ENCODE data around the gene NCAN. TPM values are rescaled to one million over a fixed set of nuclear protein-coding genes. Genes with fewer than 3 reads are reported as not detected.

Gene NCAN
- total and polyA plus RNA-seq, 2 of the 13 experiments (the other 11 are each of a cell fraction or from before 2014, with no cell fraction given), result not detected

DNA sequence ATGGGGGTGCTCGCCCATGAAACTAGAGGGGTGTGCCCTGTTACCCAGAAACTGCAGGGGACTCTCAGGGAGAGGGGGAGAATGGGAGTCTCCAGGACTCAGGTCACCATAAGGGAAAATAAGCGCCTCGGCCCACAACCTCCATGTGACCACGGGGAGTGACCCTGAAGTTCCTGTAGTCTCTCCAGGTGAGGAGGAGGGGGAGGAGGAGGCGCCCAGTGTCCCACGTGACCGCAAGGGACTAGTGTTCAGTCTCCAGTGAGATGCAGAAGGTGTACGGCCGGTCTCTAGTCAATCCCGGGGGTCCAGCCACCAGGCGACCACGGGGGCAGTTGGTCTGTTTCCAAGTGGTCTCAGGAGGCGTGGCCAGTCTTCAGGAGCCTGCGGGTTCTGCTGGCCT lies 45.4 kb downstream of the NCAN start:
- ATAC-seq (no peak), DNase-seq (ENCODE audit: low spot score) (no peak), FAIRE-seq (no peak)
- Histone ChIP-seq H3K4me1 (ENCODE audit: insufficient read depth, low read length) (peaks cover 17% of the 10 kb centered on the region), H3K4me3 (replicated peaks in 1 of 3; ENCODE audit: insufficient read depth in 1 of 3, low read depth in 2 of 3, low read length in 3 of 3) (no peak overlapping the region), H3K79me2 (ENCODE audit: insufficient read depth, low read length) (no peaks in the 10 kb centered on the region), H2AFZ (ENCODE audit: low read length) (no peak overlapping the region), H3K9me3 (ENCODE audit: low read length) (no peaks in the 10 kb centered on the region), H3K9ac (ENCODE audit: insufficient read depth, low read depth, low read length) (no peak overlapping the region), H3K36me3 (replicated peaks in 1 of 2; ENCODE audit: control insufficient read depth in 1 of 2, insufficient read depth in 2 of 2, low read length in 2 of 2) (no peaks in the 10 kb centered on the region), H4K20me1 (ENCODE audit: insufficient read depth, low read length) (no peaks in the 10 kb centered on the region), H3K4me2 (ENCODE audit: low read depth, low read length) (no peak overlapping the region), H3K27ac (ENCODE audit: extremely low read length, insufficient read depth, low read length) (no peak overlapping the region), H3K27me3 (ENCODE audit: control insufficient read depth in 1 of 2, insufficient read depth in 2 of 2, low read length in 2 of 2) (peaks cover 0 to 21% of the 10 kb centered on the region in 2 experiments; a peak in 3 of 5 replicates)
- TF ChIP-seq ETV5 (CRISPR knock-in tag; IDR thresholded peaks at IDR 0.05; ENCODE audit: borderline replicate concordance), result no peak
- TF ChIP-seq, protein P1, sequence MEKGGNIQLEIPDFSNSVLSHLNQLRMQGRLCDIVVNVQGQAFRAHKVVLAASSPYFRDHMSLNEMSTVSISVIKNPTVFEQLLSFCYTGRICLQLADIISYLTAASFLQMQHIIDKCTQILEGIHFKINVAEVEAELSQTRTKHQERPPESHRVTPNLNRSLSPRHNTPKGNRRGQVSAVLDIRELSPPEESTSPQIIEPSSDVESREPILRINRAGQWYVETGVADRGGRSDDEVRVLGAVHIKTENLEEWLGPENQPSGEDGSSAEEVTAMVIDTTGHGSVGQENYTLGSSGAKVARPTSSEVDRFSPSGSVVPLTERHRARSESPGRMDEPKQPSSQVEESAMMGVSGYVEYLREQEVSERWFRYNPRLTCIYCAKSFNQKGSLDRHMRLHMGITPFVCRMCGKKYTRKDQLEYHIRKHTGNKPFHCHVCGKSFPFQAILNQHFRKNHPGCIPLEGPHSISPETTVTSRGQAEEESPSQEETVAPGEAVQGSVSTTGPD (CRISPR knock-in tag; IDR thresholded peaks at IDR 0.05), result no peak
- TF ChIP-seq ZSCAN12 (CRISPR knock-in tag; IDR thresholded peaks at IDR 0.05), result no peak
- TF ChIP-seq GTF2F1 (IDR thresholded peaks at IDR 0.05; ENCODE audit: low read length), result no peak
- no peak for TF ChIP-seq ZBTB7A (CRISPR knock-in tag; IDR thresholded peaks at IDR 0.05)
- peak; percentile 36; the same call in 1 of the 2 replicates for TF ChIP-seq RAD51 (IDR thresholded peaks at IDR 0.05; ENCODE audit: borderline replicate concordance)
- no peak for TF ChIP-seq ZFAT (CRISPR knock-in tag; conservative IDR thresholded peaks at IDR 0.05)
- TF ChIP-seq RBFOX2 (IDR thresholded peaks at IDR 0.05; ENCODE audit: low read depth, low read length), result no peak
- no peak for TF ChIP-seq ZNF879 (CRISPR knock-in tag; IDR thresholded peaks at IDR 0.05)
- no peak for TF ChIP-seq GATAD2A (CRISPR knock-in tag; IDR thresholded peaks at IDR 0.05)
- TF ChIP-seq FOSL2 (CRISPR knock-in tag; IDR thresholded peaks at IDR 0.05), result no peak
- TF ChIP-seq, protein P2, sequence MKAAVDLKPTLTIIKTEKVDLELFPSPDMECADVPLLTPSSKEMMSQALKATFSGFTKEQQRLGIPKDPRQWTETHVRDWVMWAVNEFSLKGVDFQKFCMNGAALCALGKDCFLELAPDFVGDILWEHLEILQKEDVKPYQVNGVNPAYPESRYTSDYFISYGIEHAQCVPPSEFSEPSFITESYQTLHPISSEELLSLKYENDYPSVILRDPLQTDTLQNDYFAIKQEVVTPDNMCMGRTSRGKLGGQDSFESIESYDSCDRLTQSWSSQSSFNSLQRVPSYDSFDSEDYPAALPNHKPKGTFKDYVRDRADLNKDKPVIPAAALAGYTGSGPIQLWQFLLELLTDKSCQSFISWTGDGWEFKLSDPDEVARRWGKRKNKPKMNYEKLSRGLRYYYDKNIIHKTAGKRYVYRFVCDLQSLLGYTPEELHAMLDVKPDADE (CRISPR knock-in tag; IDR thresholded peaks at IDR 0.05), result no peak
- TF ChIP-seq NFATC3 (CRISPR knock-in tag; IDR thresholded peaks at IDR 0.05), result no peak
- TF ChIP-seq, protein P3, sequence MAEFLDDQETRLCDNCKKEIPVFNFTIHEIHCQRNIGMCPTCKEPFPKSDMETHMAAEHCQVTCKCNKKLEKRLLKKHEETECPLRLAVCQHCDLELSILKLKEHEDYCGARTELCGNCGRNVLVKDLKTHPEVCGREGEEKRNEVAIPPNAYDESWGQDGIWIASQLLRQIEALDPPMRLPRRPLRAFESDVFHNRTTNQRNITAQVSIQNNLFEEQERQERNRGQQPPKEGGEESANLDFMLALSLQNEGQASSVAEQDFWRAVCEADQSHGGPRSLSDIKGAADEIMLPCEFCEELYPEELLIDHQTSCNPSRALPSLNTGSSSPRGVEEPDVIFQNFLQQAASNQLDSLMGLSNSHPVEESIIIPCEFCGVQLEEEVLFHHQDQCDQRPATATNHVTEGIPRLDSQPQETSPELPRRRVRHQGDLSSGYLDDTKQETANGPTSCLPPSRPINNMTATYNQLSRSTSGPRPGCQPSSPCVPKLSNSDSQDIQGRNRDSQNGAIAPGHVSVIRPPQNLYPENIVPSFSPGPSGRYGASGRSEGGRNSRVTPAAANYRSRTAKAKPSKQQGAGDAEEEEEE (CRISPR knock-in tag; IDR thresholded peaks at IDR 0.05; ENCODE audit: borderline replicate concordance), result no peak
- TF ChIP-seq, protein P4, sequence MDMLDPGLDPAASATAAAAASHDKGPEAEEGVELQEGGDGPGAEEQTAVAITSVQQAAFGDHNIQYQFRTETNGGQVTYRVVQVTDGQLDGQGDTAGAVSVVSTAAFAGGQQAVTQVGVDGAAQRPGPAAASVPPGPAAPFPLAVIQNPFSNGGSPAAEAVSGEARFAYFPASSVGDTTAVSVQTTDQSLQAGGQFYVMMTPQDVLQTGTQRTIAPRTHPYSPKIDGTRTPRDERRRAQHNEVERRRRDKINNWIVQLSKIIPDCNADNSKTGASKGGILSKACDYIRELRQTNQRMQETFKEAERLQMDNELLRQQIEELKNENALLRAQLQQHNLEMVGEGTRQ (IDR thresholded peaks at IDR 0.05; ENCODE audit: low read depth, low read length), result peak; percentile 65; the same call in 1 of the 2 replicates
- TF ChIP-seq, protein P4 (CRISPR knock-in tag; IDR thresholded peaks at IDR 0.05; ENCODE audit: borderline replicate concordance), result peak; percentile 64; the same call in 1 of the 2 replicates
- no peak for TF ChIP-seq ZNF547 (CRISPR knock-in tag; IDR thresholded peaks at IDR 0.05)
- TF ChIP-seq ZNF619 (CRISPR knock-in tag; IDR thresholded peaks at IDR 0.05), result no peak
- ChIA-PET POLR2A (no interaction called here), CTCF (ENCODE audit: low intra/inter-chr PET ratio, low total read pairs) (no interaction called here)
- in situ Hi-C loops (cut with HindIII; ENCODE audit: extremely low pct_ligation_motif_present, low pct_unique_long_range_greater_than_20kb) (no loop called here), intact Hi-C loops (cut with micrococcal nuclease; ENCODE audit: unreplicated experiment) (no loop called here)
- no TSS peak for BruUV-seq (replicated peaks)
- WGBS (ENCODE audit: low lambda C conversion rate), result 7% methylated on average over 10 of the region's 14 CpGs

All from HepG2 (cell line).